ENCODE data around the gene MBD3L4.
A peak's percentile ranks its signal among the peaks of the same experiment; 100 is the strongest.
"Not testable (repeated sequence)": the region's sequence is repeated elsewhere in the genome, so short reads cannot be mapped to it uniquely, and the experiment has no call there.

MBD3L4 gene

GRCh38 chr19:7049021-7049420 lies 9.0 kb upstream of the MBD3L4 start, which contains the start of gene MBD3L2:
Gene MBD3L2, plus strand, starts transcription at chr19:7049321. Its CDS starts 53 bp downstream, at chr19:7049374.
- not testable (repeated sequence) for DNase-seq (ENCODE audit: low spot score)

GRCh38 chr19:7041563-7041962 lies 1.6 kb upstream of the MBD3L4 start:
- not testable (repeated sequence) for DNase-seq (ENCODE audit: low spot score)

GRCh38 chr19:7030278-7030677 lies 9.7 kb downstream of the MBD3L4 start, which contains the start of gene MBD3L5:
Gene MBD3L5, plus strand, starts transcription at chr19:7030578. Its CDS starts 34 bp downstream, at chr19:7030612.
- DNase-seq (ENCODE audit: low spot score) = not testable (repeated sequence)

GRCh38 chr19:7028790-7029189 lies 11.2 kb downstream of the MBD3L4 start:
- DNase-seq (ENCODE audit: low spot score) = not testable (repeated sequence)

- not testable (repeated sequence) for DNase-seq (ENCODE audit: low spot score)
Observed at GRCh38 chr19:7021331-7021730, 18.6 kb downstream of the MBD3L4 start, which contains the start of gene MBD3L2B. Gene MBD3L2B, minus strand, starts transcription at chr19:7021431. Its CDS starts 34 bp downstream, at chr19:7021397.

- no peak for DNase-seq (ENCODE audit: low spot score)
Observed at GRCh38 chr19:7018828-7019227, 21.2 kb downstream of the MBD3L4 start.

GRCh38 chr19:7013678-7014077 lies 26.3 kb downstream of the MBD3L4 start:
- DNase-seq (ENCODE audit: low spot score) = no peak

GRCh38 chr19:7010722-7011593 lies 29.0 kb downstream of the MBD3L4 start:
- DNase-seq (ENCODE audit: low spot score) = no peak

GRCh38 chr19:7007859-7008258 lies 32.1 kb downstream of the MBD3L4 start:
- no peak for DNase-seq (ENCODE audit: low spot score)

GRCh38 chr19:7006135-7006704 lies 33.8 kb downstream of the MBD3L4 start:
- peak; percentile 51 for DNase-seq (ENCODE audit: low spot score)

GRCh38 chr19:7004313-7004931 lies 35.6 kb downstream of the MBD3L4 start:
- DNase-seq (ENCODE audit: low spot score) = peak; percentile 59

GRCh38 chr19:7000816-7001215 lies 39.2 kb downstream of the MBD3L4 start:
- DNase-seq (ENCODE audit: low spot score) = no peak

GRCh38 chr19:7000333-7000732 lies 39.6 kb downstream of the MBD3L4 start:
- DNase-seq (ENCODE audit: low spot score) = no peak

- no peak for DNase-seq (ENCODE audit: low spot score)
Observed at GRCh38 chr19:6999933-7000332, 40.0 kb downstream of the MBD3L4 start.

GRCh38 chr19:6997679-6998445 lies 42.1 kb downstream of the MBD3L4 start:
- no peak for DNase-seq (ENCODE audit: low spot score)

- DNase-seq (ENCODE audit: low spot score) = no peak
Observed at GRCh38 chr19:6996810-6997209, 43.2 kb downstream of the MBD3L4 start.

GRCh38 chr19:6995054-6995453 lies 44.9 kb downstream of the MBD3L4 start:
- DNase-seq (ENCODE audit: low spot score) = no peak

- DNase-seq (ENCODE audit: low spot score) = no peak
Observed at GRCh38 chr19:6988257-6988656, 51.7 kb downstream of the MBD3L4 start.

- DNase-seq (ENCODE audit: low spot score) = no peak
Observed at GRCh38 chr19:6987850-6988249, 52.1 kb downstream of the MBD3L4 start.
